Measurements from ENCODE around the gene TTC9B.

DNA sequence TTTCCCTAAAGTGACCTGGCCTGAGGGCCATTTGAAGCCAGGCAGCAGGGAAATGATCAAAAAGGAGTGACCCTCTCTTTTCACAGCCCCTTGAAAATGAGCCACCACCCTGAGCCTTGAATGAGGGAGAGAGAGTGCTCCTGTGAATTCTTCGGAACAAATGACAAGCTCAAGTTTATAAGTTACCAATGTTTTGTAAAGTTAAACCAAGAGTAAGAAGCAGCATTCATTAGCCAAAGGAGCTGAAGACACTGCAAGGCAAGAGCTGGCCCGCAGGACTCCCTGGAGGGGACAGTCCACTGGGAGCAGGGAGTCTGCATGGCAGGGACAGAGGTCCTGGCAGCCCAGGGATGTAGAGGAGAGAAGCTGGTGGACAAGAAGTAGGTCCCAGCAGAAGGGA, 25.0 kb upstream of the TTC9B start:
- TF ChIP-seq EZH2 (IDR thresholded peaks at IDR 0.05) (no peak), POLR2AphosphoS5 (IDR thresholded peaks at IDR 0.05; ENCODE audit: borderline replicate concordance, low read depth, low read length) (no peak), FOXP2 (optimal IDR thresholded peaks at IDR 0.05; ENCODE audit: control extremely low read depth, extremely low read length, insufficient read depth) (no peak)

All from SK-N-MC (cell line).